ENCODE results near the gene BRD3.

The BRD3 gene

GRCh38 chr9:134066526-134066912 lies 1.3 kb downstream of the BRD3 start:
- DNase-seq: no peak

- DNase-seq: no peak
These were observed 2.0 kb downstream of the BRD3 start for GRCh38 chr9:134065612-134066419.

- DNase-seq: no peak
These were observed 3.1 kb downstream of the BRD3 start for GRCh38 chr9:134064711-134065110.

GRCh38 chr9:134063571-134064450 lies 4.0 kb downstream of the BRD3 start:
- DNase-seq: no peak

- no peak for DNase-seq
These were observed 4.7 kb downstream of the BRD3 start for GRCh38 chr9:134063088-134063570.

- DNase-seq: no peak
These were observed 5.3 kb downstream of the BRD3 start for GRCh38 chr9:134062461-134063087.

GRCh38 chr9:134061688-134062371 lies 6.0 kb downstream of the BRD3 start:
- no peak for DNase-seq

- no peak for DNase-seq
These were observed 6.7 kb downstream of the BRD3 start for GRCh38 chr9:134061019-134061687.

- DNase-seq: no peak
These were observed 7.3 kb downstream of the BRD3 start for GRCh38 chr9:134060546-134060945.

- DNase-seq: peak; percentile 94
These were observed 8.0 kb downstream of the BRD3 start for GRCh38 chr9:134059661-134060395.

- DNase-seq: no peak
These were observed 8.6 kb downstream of the BRD3 start for GRCh38 chr9:134059188-134059641.

GRCh38 chr9:134058716-134059115 lies 9.1 kb downstream of the BRD3 start:
- no peak for DNase-seq

- no peak for DNase-seq
These were observed 9.8 kb downstream of the BRD3 start for GRCh38 chr9:134057751-134058701.

- no peak for DNase-seq
These were observed 10.5 kb downstream of the BRD3 start for GRCh38 chr9:134057307-134057657.

GRCh38 chr9:134056483-134057306 lies 11.1 kb downstream of the BRD3 start:
- DNase-seq: no peak

GRCh38 chr9:134055981-134056461 lies 11.8 kb downstream of the BRD3 start:
- peak; percentile 93 for DNase-seq

GRCh38 chr9:134054891-134055811 lies 12.7 kb downstream of the BRD3 start:
- DNase-seq: no peak
